NOMO-1 treated with dmso at 0.1 percent for 144 hours (cell line): Measurements from ENCODE around the gene FAM24B.
A peak's percentile ranks its signal among the peaks of the same experiment; 100 is the strongest.
"Not testable (repeated sequence)": the region's sequence is repeated elsewhere in the genome, so short reads cannot be mapped to it uniquely, and the experiment has no call there.

Experiments
- DNase-seq: peaks from one replicate; lab custom pipeline; 2025; ENCODE audit not compliant: unreplicated experiment; lab: John Stamatoyannopoulos, UW

FAM24B gene

GRCh38 chr10:122879339-122880273 lies at the start of gene FAM24B:
Gene FAM24B, minus strand, starts transcription at chr10:122879581. Its CDS starts 29,066 bp downstream, at chr10:122850515.
- peak; percentile 93 for DNase-seq

- no peak for DNase-seq
Measured at GRCh38 chr10:122915700-122916099, 36.3 kb upstream of the FAM24B start.

GRCh38 chr10:122911889-122912484 lies 32.6 kb upstream of the FAM24B start:
- peak; percentile 4 for DNase-seq

GRCh38 chr10:122910310-122910709 lies 30.9 kb upstream of the FAM24B start, which contains the start of gene FAM24A:
Gene FAM24A, plus strand, starts transcription at chr10:122910610. Its CDS starts 1,025 bp downstream, at chr10:122911635.
- DNase-seq: no peak

DNA sequence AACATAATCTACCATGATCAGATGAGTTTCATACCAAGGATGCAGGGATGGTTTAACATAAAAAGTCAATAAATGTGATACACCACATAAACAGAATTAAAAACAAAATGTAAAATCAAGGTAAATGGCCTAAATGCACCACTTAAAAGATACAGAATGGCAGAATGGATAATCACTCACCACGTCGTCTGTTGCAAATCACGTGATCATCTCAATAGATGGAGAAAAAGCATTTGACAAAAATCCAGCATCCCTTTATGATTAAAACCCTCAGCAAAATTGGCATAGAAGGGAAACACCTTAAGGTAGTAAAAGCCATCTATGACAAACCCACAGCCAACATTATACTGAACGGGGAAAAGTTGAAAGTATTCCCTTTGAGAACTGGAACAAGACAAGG lies 24.5 kb upstream of the FAM24B start:
- DNase-seq: not testable (repeated sequence)

GRCh38 chr10:122894261-122894944 lies 15.0 kb upstream of the FAM24B start:
- no peak for DNase-seq

DNA sequence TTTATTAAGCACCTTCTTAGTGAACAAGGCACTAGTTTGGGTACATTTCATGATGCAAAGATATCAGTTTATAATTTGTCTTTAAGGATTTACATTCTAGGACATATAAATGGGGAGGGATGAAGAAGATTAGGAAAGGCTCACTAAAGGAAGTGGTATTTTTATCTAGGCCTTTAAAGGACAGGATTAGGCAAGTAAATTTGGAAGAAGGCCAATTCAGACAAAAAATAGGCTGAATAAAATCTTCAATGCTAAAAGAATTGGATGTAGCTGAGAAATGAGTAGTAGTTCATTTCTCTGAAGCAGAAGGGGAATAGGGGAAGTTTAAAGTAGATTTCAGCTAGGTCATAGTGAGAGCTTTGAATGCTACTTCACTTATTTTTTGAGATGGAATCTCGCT lies 4.8 kb upstream of the FAM24B start:
- no peak for DNase-seq

DNA sequence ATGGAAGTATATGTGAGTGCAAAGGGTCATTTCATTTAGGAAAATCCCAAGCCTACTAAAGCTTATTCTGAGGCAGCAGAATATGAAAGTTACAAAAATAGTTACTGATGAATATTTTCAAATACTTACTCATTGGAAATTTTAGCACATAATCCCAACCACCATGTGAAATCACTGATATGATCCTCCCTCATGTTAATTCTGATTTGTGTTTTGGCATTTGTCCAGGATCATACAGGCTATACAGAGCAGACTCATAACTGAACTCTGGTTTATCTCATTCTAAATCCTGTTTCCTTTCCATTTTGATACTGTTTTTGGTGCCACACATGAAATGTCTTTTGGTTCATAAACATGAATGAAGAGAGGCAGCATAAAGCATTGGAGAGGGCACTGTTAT lies 3.4 kb upstream of the FAM24B start:
- DNase-seq: no peak

GRCh38 chr10:122878799-122879338 lies 512 bp downstream of the FAM24B start:
- DNase-seq: peak; percentile 41

DNA sequence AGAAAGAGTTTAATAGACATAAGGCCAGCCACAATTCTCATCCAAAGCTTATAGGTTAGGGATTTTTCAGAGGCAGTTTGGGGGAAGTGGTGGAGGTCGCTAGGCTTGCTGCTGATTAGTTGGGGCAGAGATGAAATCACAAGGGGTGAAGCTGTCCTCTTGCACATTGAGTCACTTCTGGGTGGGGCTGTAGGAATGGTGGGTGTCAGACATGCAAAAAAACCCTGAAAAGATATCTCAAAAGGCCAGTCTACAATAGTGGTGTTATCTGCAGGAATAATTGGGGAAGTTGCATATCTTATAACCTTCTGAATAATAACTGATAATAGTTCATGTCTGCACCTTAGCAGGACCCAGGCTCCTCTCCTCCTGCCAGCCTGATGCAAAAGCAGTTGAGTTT lies 2.1 kb downstream of the FAM24B start:
- no peak for DNase-seq

- no peak for DNase-seq
Measured at GRCh38 chr10:122876467-122876855, 2.9 kb downstream of the FAM24B start.

DNA sequence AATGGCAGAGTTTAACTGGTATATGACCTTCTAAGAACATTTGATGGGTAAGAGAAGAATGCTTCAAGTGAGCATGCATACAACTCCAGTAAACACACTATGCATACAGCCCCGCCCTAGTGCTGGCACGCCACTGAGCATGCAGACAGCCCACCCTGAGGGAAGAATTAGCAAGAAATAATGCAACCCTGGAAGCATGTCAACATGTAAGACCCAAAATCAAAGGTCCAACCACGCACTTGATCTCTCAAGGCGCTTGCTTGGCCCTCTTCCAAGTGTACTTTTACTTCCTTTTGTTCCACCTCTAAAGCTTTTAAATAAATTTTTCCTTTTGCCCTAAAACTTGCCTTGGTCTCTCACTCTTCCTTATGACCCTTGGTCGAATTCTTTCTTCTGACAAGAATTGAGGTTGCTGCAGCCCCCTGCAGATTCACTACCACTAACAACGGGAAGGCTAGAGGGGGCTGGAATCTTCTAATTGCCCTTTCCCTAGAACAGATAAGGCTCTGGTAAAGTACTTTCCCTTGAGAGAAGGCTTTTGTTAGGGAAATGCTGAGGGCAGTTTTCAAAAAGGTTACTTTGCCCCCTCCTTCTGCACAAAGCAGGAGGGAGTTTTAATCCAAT lies 3.4 kb downstream of the FAM24B start:
- DNase-seq: no peak

- not testable (repeated sequence) for DNase-seq
Measured at GRCh38 chr10:122871947-122872346, 7.4 kb downstream of the FAM24B start.

- not testable (repeated sequence) for DNase-seq
Measured at GRCh38 chr10:122868768-122869167, 10.6 kb downstream of the FAM24B start.

DNA sequence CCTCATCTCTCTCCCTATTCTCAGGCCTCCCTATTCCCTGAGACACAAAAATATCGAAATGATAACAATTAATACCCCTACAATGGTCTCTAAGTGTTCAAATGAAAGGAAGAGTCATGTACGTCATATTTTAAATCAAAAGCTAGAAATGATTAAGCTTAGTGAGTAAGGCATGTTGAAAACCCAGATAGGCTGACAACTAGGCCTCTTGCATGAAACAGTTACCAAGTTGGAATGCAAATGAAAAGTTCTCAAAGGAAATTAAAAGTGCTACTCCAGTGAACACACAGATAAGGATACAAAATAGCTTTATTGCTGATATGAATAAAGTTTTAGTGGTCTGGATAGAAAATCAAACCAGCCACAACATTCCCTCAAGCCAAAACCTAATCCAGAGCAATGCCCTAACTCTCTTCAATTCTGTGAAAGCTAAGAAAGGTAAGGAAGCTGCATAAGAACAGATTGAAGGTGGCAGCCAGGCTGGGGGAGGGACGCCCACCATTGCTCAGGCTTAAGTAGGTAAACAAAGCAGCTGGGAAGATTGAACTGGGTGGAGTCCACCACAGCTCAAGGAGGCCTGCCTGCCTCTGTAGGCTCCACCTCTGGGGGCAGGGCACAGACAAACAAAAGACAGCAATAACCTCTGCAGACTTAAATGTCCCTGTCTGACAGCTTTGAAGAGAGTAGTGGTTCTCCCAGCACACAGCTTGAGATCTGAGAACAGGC lies 12.5 kb downstream of the FAM24B start:
- DNase-seq: not testable (repeated sequence)

DNA sequence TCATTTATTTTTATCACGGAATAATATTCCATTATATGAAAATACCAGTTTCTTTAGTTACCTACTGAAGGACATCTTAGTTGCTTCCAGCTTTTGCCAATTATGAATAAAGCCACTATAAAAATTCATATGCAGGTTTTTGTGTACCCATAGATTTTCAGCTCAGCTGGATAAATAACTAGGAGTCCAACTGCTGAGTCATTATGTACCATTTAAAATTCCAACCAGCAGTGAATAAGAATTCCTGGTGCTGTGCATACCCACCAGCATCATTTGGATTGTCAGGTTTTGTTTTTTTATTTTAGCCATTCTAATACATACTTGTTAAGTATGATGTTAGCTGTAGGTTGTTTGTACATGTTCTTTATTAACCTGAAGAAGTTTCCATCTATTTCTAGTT lies 14.5 kb downstream of the FAM24B start:
- no peak for DNase-seq

DNA sequence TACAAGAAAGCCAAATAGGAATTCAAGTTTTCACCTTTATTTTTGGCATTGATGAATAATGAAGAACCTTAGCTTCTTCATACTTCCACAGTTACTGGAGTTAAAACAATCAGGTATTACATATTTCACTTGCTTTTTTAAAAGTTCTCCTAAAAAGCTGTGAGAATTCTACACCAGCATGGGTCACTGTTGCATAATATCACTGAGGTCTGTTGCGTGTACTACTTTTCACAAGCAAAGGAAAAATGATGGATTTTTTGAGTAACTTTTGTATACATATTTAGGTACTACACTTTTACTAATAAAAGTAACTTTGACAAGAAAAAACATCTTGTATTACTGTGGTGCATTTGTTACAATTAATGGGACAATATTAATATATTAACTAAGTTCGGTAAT lies 15.2 kb downstream of the FAM24B start:
- no peak for DNase-seq

GRCh38 chr10:122863216-122864193 lies 15.9 kb downstream of the FAM24B start:
- DNase-seq: no peak

GRCh38 chr10:122861711-122862161 lies 17.6 kb downstream of the FAM24B start:
- no peak for DNase-seq
